ENCODE results near the gene CENPS.

GRCh38 chr1:10384219-10384618, 46.0 kb upstream of the CENPS start:
- TF ChIP-seq CTCF (IDR thresholded peaks at IDR 0.05; ENCODE audit: low read depth, low read length, missing input control) (no peak), RAD21 (IDR thresholded peaks at IDR 0.05) (no peak), EGR1 (IDR thresholded peaks at IDR 0.05; ENCODE audit: low read depth in 2 of 2) (no peak), YY1 (IDR thresholded peaks at IDR 0.05) (no peak), JUND (IDR thresholded peaks at IDR 0.05) (no peak), TAF1 (conservative IDR thresholded peaks at IDR 0.05) (no peak), ZBTB33 (IDR thresholded peaks at IDR 0.05) (no peak)
- TF ChIP-seq, protein P1, sequence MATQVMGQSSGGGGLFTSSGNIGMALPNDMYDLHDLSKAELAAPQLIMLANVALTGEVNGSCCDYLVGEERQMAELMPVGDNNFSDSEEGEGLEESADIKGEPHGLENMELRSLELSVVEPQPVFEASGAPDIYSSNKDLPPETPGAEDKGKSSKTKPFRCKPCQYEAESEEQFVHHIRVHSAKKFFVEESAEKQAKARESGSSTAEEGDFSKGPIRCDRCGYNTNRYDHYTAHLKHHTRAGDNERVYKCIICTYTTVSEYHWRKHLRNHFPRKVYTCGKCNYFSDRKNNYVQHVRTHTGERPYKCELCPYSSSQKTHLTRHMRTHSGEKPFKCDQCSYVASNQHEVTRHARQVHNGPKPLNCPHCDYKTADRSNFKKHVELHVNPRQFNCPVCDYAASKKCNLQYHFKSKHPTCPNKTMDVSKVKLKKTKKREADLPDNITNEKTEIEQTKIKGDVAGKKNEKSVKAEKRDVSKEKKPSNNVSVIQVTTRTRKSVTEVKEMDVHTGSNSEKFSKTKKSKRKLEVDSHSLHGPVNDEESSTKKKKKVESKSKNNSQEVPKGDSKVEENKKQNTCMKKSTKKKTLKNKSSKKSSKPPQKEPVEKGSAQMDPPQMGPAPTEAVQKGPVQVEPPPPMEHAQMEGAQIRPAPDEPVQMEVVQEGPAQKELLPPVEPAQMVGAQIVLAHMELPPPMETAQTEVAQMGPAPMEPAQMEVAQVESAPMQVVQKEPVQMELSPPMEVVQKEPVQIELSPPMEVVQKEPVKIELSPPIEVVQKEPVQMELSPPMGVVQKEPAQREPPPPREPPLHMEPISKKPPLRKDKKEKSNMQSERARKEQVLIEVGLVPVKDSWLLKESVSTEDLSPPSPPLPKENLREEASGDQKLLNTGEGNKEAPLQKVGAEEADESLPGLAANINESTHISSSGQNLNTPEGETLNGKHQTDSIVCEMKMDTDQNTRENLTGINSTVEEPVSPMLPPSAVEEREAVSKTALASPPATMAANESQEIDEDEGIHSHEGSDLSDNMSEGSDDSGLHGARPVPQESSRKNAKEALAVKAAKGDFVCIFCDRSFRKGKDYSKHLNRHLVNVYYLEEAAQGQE (IDR thresholded peaks at IDR 0.05), result no peak

Data from liver (tissue), 3 donors.